Kasumi-1 (cell line): ENCODE results near the gene RAB35.
"Not testable (repeated sequence)": the region's sequence is repeated elsewhere in the genome, so short reads cannot be mapped to it uniquely, and the experiment has no call there.

Experiments
- DNase-seq, 2 experiments: peaks; one replicate each; lab custom pipeline; 2025; lab: John Stamatoyannopoulos, UW

The RAB35 gene

GRCh38 chr12:120060717-120061116 lies 55.8 kb downstream of the RAB35 start:
- no peak for DNase-seq

- no peak for DNase-seq
These were observed 56.4 kb downstream of the RAB35 start for GRCh38 chr12:120060196-120060595.

GRCh38 chr12:120056739-120057138 lies 59.8 kb downstream of the RAB35 start:
- no peak for DNase-seq

- DNase-seq: no peak
These were observed 61.1 kb downstream of the RAB35 start for GRCh38 chr12:120055231-120056000.

GRCh38 chr12:120054293-120054692 lies 62.3 kb downstream of the RAB35 start:
- DNase-seq: no peak

GRCh38 chr12:120051535-120051934 lies 65.0 kb downstream of the RAB35 start:
- DNase-seq: no peak

- DNase-seq: no peak
These were observed 67.1 kb downstream of the RAB35 start for GRCh38 chr12:120049426-120049825.

- DNase-seq: no peak
These were observed 68.3 kb downstream of the RAB35 start for GRCh38 chr12:120048263-120048662.

GRCh38 chr12:120047072-120047471 lies 69.5 kb downstream of the RAB35 start:
- DNase-seq: no peak

- not testable (repeated sequence) for DNase-seq
These were observed 71.2 kb downstream of the RAB35 start for GRCh38 chr12:120045367-120045766.
